Fibroblast of skin of back (primary cell): ENCODE measurements around the gene RAB6B. TPM values are rescaled to one million over a fixed set of nuclear protein-coding genes. Genes with fewer than 3 reads are reported as not detected.

Experiments used
- DNase-seq: peaks from one replicate; pipeline ENCODE4 v3.0.0-alpha.2; 2013
- polyA plus RNA-seq, 2 experiments: library from polyadenylated mRNA; unstranded; fragments of 120-200 nt; gene quantifications; one replicate each; pipeline ENCODE4 v1.2.1, GENCODE V29; 2013; ENCODE audit not compliant: insufficient read length in 2 of 2

The RAB6B gene
- 7.1 TPM for polyA plus RNA-seq (2013, experiment 1 of 2; ENCODE audit: insufficient read length)
- polyA plus RNA-seq (2013, experiment 2 of 2; ENCODE audit: insufficient read length): 8.0 TPM

DNA sequence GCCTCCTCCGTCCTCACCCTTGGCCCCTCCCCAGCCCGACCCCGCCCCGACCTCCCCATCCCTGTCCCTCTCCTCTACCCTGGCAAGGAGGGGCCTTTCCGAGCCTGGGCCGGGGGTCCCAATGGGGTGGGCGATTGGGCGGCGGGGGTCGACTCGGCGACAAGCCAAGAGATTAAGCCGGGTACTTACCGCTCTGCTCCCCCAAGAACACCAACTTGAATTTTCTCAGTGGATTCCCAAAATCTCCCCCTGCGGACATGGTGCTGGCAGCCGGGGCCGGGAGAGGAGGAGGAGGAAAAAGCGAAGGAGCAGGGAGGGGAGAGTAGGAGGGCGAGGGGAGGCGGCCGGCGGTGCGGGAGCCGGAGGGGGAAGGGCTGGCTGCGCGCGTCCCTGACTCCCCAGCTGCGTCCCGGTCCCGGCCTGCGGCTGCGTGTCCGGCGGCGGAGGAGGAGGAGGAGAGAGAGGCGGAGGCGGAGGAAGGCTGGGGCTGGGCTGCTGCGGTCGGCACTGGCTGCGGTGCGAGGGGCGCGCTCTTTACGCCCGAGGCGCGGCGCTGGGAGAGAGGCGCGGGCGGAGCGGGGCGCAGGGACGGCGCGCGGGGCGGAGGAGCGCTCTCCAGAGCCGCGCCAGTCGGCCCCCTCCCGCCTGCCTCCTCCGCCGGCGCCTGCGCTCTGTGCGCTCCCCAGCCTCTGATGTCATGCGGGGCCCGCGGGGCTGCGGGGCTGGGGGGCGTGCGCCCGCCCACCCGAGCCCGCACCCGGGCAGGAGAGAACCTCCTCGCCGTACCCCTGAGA lies at the start of gene RAB6B:
Gene RAB6B, minus strand, starts transcription at position 675 of the 794 bp plus-strand sequence. Its CDS starts 416 bp downstream, at position 259.
- DNase-seq: peak; percentile 41

- peak; percentile 86 for DNase-seq
Measured at GRCh38 chr3:133944641-133945380, 49.1 kb upstream of the RAB6B start.

- DNase-seq: no peak
Measured at GRCh38 chr3:133944181-133944580, 48.5 kb upstream of the RAB6B start.

GRCh38 chr3:133943639-133944141 lies 48.0 kb upstream of the RAB6B start:
- peak; percentile 90 for DNase-seq

GRCh38 chr3:133943031-133943535 lies 47.4 kb upstream of the RAB6B start:
- no peak for DNase-seq

- DNase-seq: no peak
Measured at GRCh38 chr3:133941415-133941821, 45.7 kb upstream of the RAB6B start.

GRCh38 chr3:133940536-133940935 lies 44.9 kb upstream of the RAB6B start:
- no peak for DNase-seq

DNA sequence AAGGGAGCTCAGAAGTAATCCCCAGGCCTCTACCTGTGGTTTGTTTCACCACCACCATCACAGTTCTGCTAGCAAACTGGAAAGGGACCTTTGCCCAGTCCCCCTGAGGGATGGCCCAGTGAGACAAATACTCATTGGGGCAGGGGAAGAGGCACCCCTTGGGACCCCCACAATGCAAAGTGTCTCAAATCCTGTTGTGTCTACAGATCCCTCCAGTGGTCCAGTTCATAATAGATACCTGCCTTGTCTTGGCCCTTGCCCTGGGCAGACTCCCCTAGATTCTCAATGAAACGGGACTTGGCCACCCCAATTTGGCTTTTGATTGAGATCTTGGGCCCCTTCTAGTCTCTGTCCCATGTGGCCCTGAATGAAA lies 43.8 kb upstream of the RAB6B start:
- no peak for DNase-seq

DNA sequence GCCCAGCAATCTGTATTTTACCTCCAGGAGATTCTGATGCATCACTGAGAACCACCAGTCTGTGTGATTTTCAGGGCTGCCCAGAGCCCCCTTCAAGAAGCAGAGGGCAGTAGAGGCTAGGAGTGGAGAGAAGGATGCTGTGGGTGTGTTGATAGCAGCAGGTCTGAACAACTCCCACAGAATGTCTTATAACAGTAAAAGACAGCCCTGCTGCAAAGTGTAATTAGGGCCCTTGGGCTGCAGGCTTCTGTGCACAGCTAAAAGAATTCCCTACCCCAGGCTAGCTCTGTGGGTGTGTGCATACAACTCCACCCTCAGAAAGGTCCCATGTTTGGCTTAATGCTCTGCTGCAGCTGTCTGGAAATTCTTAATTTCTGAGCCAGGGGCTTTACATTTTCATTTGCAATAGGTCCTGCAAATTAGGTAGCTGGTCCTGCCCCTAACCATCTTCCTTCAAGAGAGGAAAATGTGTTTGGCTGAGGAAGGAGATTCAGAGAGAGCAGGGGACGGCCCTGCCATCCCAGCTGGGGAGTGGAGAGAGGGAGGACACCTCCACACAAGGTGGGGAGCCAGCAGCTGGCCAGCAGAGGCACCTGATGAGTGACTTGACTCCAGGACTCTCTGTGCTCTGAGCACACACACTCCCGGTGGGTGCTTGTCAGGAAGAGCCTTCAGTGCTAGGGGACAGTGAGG lies 43.2 kb upstream of the RAB6B start:
- DNase-seq: no peak

- peak; percentile 68 for DNase-seq
Measured at GRCh38 chr3:133937756-133938601, 42.3 kb upstream of the RAB6B start.

DNA sequence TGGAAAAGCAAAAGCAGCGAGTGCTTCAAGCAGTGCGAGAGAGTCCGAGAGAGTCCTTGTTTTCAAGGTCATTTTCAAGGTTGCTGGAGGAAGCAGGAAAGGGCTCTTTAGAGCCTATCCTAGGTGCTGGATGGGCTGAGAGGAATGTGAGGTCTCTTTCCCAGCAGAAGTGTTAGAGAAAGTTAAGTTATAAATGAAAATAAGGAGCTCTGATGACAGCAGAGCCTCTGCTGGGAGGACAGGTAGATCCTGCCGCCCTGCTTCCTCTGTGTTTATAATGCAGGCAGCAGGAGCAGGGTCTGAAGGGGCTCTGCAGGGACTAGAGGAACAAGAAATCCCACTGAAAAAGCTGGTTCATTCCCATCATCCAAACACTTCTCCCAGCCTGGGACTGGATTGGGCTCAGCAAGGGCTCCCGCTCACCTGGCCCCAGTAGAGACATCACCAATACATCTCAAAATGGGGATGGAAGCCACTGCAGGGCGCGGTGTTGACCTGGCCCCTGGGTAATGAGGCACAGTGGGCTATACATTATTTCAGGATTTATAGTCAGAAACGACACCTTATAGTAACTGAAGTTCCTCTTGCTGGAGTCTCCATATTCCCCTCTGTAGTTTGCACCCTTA lies 41.5 kb upstream of the RAB6B start:
- no peak for DNase-seq

- DNase-seq: no peak
Measured at GRCh38 chr3:133935843-133936769, 40.4 kb upstream of the RAB6B start.

- DNase-seq: no peak
Measured at GRCh38 chr3:133934996-133935842, 39.5 kb upstream of the RAB6B start.

- DNase-seq: no peak
Measured at GRCh38 chr3:133934073-133934970, 38.6 kb upstream of the RAB6B start.

GRCh38 chr3:133933097-133934024 lies 37.7 kb upstream of the RAB6B start:
- DNase-seq: no peak

- DNase-seq: no peak
Measured at GRCh38 chr3:133932009-133932408, 36.3 kb upstream of the RAB6B start.

DNA sequence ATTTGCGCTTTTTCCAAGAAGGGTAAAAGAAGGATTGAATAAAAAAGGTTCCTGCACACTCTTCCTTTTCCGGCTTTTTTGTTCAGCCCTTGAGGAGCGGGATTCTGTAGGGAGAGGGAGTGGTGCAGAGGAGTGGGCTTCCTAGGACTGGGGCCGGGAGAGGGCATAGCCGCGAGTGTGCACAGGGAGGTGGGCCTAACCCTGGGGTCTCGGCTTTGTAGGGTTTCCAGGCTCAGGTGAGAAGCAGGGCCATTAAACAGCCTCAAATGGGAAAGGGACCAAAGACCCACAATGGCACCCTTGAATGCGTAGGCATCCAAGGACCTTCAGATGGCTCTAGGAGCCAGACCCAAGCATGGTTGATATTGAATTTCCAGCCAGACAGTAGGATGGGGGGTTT lies 35.4 kb upstream of the RAB6B start:
- no peak for DNase-seq
